GM12878 (cell line): ENCODE results near the gene CACFD1. TPM values are rescaled to one million over a fixed set of nuclear protein-coding genes. Genes with fewer than 3 reads are reported as not detected.

ENCODE experiments used
- ATAC-seq: fragments of 200-7000 bp; cut with Tn5 transposase; 3 replicates; pipeline ENCODE4 v1.9.1; 2020; ENCODE audit warnings: mild to moderate bottlenecking, moderate library complexity
- BruUV-seq: library from RNA; stranded (reverse); fragments of 400-500 nt; replicated peaks from 2 replicates; lab custom pipeline; 2021; lab: Mats Ljungman, UMichigan
- CTCF ChIA-PET: fragments of 300-600 bp; sonication (Branson Sonifier 250); formaldehyde crosslinking; extraction: SDS; loops from one replicate; lab custom pipeline; 2021; ENCODE audit warnings: inconsistent platforms; lab: Yijun Ruan, JAX
- POLR2A ChIA-PET: fragments of 350-600 bp; formaldehyde crosslinking; extraction: SDS; loops from one replicate; lab custom pipeline; 2021; ENCODE audit warnings: inconsistent platforms; lab: Charles Lee
- RAD21 ChIA-PET: fragments of 300-600 bp; sonication (Branson Sonifier 250); formaldehyde crosslinking; loops from one replicate; lab custom pipeline; 2023; ENCODE audit warnings: antibody characterized with exemption; ENCODE audit not compliant: unreplicated experiment; lab: Charles Lee
- SMC1A ChIA-PET: fragments of 300-600 bp; sonication (Branson Sonifier 250); formaldehyde crosslinking; loops from one replicate; lab custom pipeline; 2023; ENCODE audit not compliant: unreplicated experiment, uncharacterized antibody; lab: Charles Lee
- DNase-seq: peaks from one replicate; pipeline ENCODE4 v3.0.0-alpha.2; 2011; ENCODE audit warnings: low read depth, low spot score
- FAIRE-seq: peaks from 3 replicates; lab custom pipeline; 2011; peaks lifted over from hg19 to GRCh38; lab: Jason Lieb, UNC
- H2AFZ ChIP-seq: 2 replicates; pipeline ENCODE4 v1.6.0; 2011; ENCODE audit warnings: low read depth, low read length, control low read depth; ENCODE audit not compliant: control insufficient read depth
- H3K27ac ChIP-seq: 2 replicates; pipeline ENCODE4 v1.5.1; 2011; ENCODE audit warnings: control low read depth; ENCODE audit not compliant: control insufficient read depth, insufficient read depth
- H3K27me3 ChIP-seq, 2 experiments: replicated peaks in 1 of 2; 2 replicates each; pipeline versions ENCODE4 v1.6.0 to v1.6.1; 2011; ENCODE audit warnings: low read length in 1 of 2; ENCODE audit not compliant: control insufficient read depth in 2 of 2, insufficient read depth in 2 of 2
- H3K36me3 ChIP-seq, 2 experiments: 2 replicates each; pipeline ENCODE4 v1.5.1; 2011; ENCODE audit warnings: low read length in 1 of 2; ENCODE audit not compliant: control insufficient read depth in 2 of 2, insufficient read depth in 2 of 2
- H3K4me1 ChIP-seq: 2 replicates; pipeline ENCODE4 v1.6.1; 2011; ENCODE audit warnings: mild to moderate bottlenecking, low read length, moderate library complexity, mixed read lengths; ENCODE audit not compliant: control insufficient read depth, insufficient read depth
- H3K4me2 ChIP-seq: 2 replicates; pipeline ENCODE4 v1.6.0; 2011; ENCODE audit warnings: control low read depth; ENCODE audit not compliant: control insufficient read depth, insufficient read depth
- H3K4me3 ChIP-seq: fragments of 200-600 bp; sonication (generic); 2 replicates; pipeline ENCODE4 v1.5.1; 2016
- H3K79me2 ChIP-seq: 2 replicates; pipeline ENCODE4 v1.6.0; 2011; ENCODE audit warnings: low read length; ENCODE audit not compliant: control insufficient read depth, insufficient read depth
- H3K9ac ChIP-seq: 2 replicates; pipeline ENCODE4 v1.8.0; 2011; ENCODE audit warnings: low read length, control low read depth, mixed read lengths; ENCODE audit not compliant: control insufficient read depth, insufficient read depth
- H3K9me3 ChIP-seq: replicated peaks from 3 replicates; pipeline ENCODE4 v1.5.1; 2011; ENCODE audit warnings: mild to moderate bottlenecking, low read length; ENCODE audit not compliant: control insufficient read depth, insufficient read depth
- H4K20me1 ChIP-seq: 2 replicates; pipeline ENCODE4 v1.6.0; 2011; ENCODE audit not compliant: control insufficient read depth, insufficient read depth
- EGR1 ChIP-seq, 2 experiments: IDR thresholded peaks; 1 replicate in 1 of 2; 2 replicates in 1 of 2; pipeline ENCODE4 v1.6.1; 2011 to 2012; ENCODE audit warnings: low read depth in 2 of 2, low read length in 2 of 2, borderline replicate concordance in 1 of 2, mild to moderate bottlenecking in 1 of 2, moderate library complexity in 1 of 2
- ETV6 ChIP-seq, 2 experiments: fragments of 450-650 bp in 1 of 2; IDR thresholded peaks in 1 of 2; conservative IDR thresholded peaks in 1 of 2; 2 replicates each; pipeline ENCODE4 v1.6.1; 2014; ENCODE audit warnings: antibody characterized with exemption in 1 of 2, borderline replicate concordance in 1 of 2, low read depth in 1 of 2, mild to moderate bottlenecking in 1 of 2, moderate library complexity in 1 of 2
- FOXK2 ChIP-seq: fragments of 450-650 bp; IDR thresholded peaks from 2 replicates; pipeline ENCODE4 v1.6.1; 2017; ENCODE audit warnings: mild to moderate bottlenecking, moderate library complexity
- HDAC6 ChIP-seq: fragments of 200-600 bp; sonication (generic); IDR thresholded peaks from one replicate; pipeline ENCODE4 v1.8.0; 2017; ENCODE audit warnings: antibody characterized with exemption; ENCODE audit not compliant: unreplicated experiment
- NFXL1 ChIP-seq: fragments of 450-650 bp; IDR thresholded peaks from 2 replicates; pipeline ENCODE4 v1.6.1; 2017; ENCODE audit warnings: antibody characterized with exemption, mild to moderate bottlenecking, borderline replicate concordance
- PBX3 ChIP-seq: IDR thresholded peaks from 2 replicates; pipeline ENCODE4 v1.6.1; 2011; ENCODE audit warnings: mild to moderate bottlenecking, low read depth, low read length, moderate library complexity; ENCODE audit not compliant: insufficient replicate concordance
- SKIL ChIP-seq: fragments of 450-650 bp; IDR thresholded peaks from 2 replicates; pipeline ENCODE4 v1.6.1; 2017; ENCODE audit warnings: mild to moderate bottlenecking, low read depth, inconsistent platforms; ENCODE audit not compliant: poor library complexity, severe bottlenecking
- SMAD1 ChIP-seq: fragments of 450-650 bp; IDR thresholded peaks from 2 replicates; pipeline ENCODE4 v1.6.1; 2018; ENCODE audit warnings: mild to moderate bottlenecking, low read depth; ENCODE audit not compliant: partially characterized antibody
- SREBF1 ChIP-seq: IDR thresholded peaks from 2 replicates; pipeline ENCODE4 v1.6.1; 2012; ENCODE audit warnings: mild to moderate bottlenecking, low read length
- TCF12 ChIP-seq: IDR thresholded peaks from 2 replicates; pipeline ENCODE4 v1.6.1; 2011; ENCODE audit warnings: low read depth, mild to moderate bottlenecking, low read length
- ZBTB40 ChIP-seq: fragments of 450-650 bp; IDR thresholded peaks from 2 replicates; pipeline ENCODE4 v1.6.1; 2016; ENCODE audit warnings: mild to moderate bottlenecking, moderate library complexity, borderline replicate concordance
- ZSCAN29 ChIP-seq: fragments of 450-650 bp; IDR thresholded peaks from 2 replicates; pipeline ENCODE4 v1.6.1; 2017; ENCODE audit warnings: mild to moderate bottlenecking, moderate library complexity
- WGBS: methylation state at CpG from one replicate; pipeline ENCODE4 v1.1.6; 2016; ENCODE audit warnings: low lambda C conversion rate; ENCODE audit not compliant: insufficient replicate concordance, insufficient coverage; ENCODE audit errors: missing lambda C conversion rate; 5-methylcytosine and 5-hydroxymethylcytosine counted together
- in situ Hi-C: fragments of 300-500 bp; cut with MboI; formaldehyde crosslinking; loops from 9 replicates; pipeline ENCODE4 v1.14.3; 2018; ENCODE audit warnings: mixed read lengths
- intact Hi-C: fragments of 100-400 bp; cut with micrococcal nuclease; formaldehyde crosslinking; loops from one replicate; pipeline ENCODE4 v1.14.2; 2022; ENCODE audit not compliant: unreplicated experiment
- polyA plus RNA-seq, 11 experiments: library from polyadenylated mRNA; depleted of rRNA in 4 of 11; unstranded in 6 of 11; stranded (reverse) in 5 of 11; fragments of >200 nt; fragmentation: Nextera tagmentation in 4 of 11; fragmentation: Illumina TruSeq in 1 of 11; extraction: Ambion mirVana in 4 of 11; extraction: Trizol in 1 of 11; gene quantifications; 1 replicate in 1 of 11; 2 replicates in 10 of 11; pipeline versions ENCODE4 v1.2.1 to v1.2.3, GENCODE V29; 2011 to 2016; ENCODE audit warnings: inconsistent platforms in 2 of 11, missing spikeins in 2 of 11, low read depth in 1 of 11
- total RNA-seq, 4 experiments: library from RNA; depleted of rRNA in 3 of 4; stranded (reverse); fragments of >200 nt in 3 of 4; fragmentation: Illumina TruSeq in 1 of 4; extraction: Trizol in 1 of 4; gene quantifications; 2 replicates each; pipeline versions ENCODE4 v1.2.1 to v1.2.3, GENCODE V29; 2013 to 2021
- TF ChIP-seq, protein P1 (sequence below): IDR thresholded peaks from 2 replicates; pipeline ENCODE4 v1.6.1; 2011; ENCODE audit warnings: borderline replicate concordance, low read depth, mild to moderate bottlenecking, moderate library complexity, mixed read lengths, low read length; ENCODE audit not compliant: insufficient read depth; ENCODE audit errors: extremely low read length

The CACFD1 gene
- total and polyA plus RNA-seq, 10 of the 15 experiments (the other 5 are each of a cell fraction or from before 2014, with no cell fraction given): 0.09 to 5.8 (median 1.4) TPM; not detected in 1

- WGBS: 58% methylated on average over 16 of the region's 16 CpGs
- Histone ChIP-seq H3K27me3 (no peaks in the 10 kb centered on the region; a peak in 2 of 4 replicates), H3K4me1 (peaks cover 9% of the 10 kb centered on the region), H3K9me3 (no peaks in the 10 kb centered on the region), H4K20me1 (no peaks in the 10 kb centered on the region), H2AFZ (no peak overlapping the region), H3K4me2 (peak overlapping the region; percentile 79), H3K27ac (no peak overlapping the region), H3K36me3 (no peaks in the 10 kb centered on the region), H3K9ac (no peak overlapping the region), H3K79me2 (no peaks in the 10 kb centered on the region), H3K4me3 (peak overlapping the region; percentile 97; the same call in 1 of the 2 replicates)
- no peak for DNase-seq
- BruUV-seq: no TSS peak
- FAIRE-seq: no peak
- in situ Hi-C loops (no loop called here), intact Hi-C loops (no loop called here)
- ChIA-PET CTCF (interaction anchor here (0.8 to 2.8 kb wide), 6 partner anchors 20 to 273 kb away, joined by 3 to 17 read pairs (median 4); partner anchors contain the start of gene SLC2A6), SMC1A (interaction anchor here (1.0 to 1.8 kb wide), 5 partner anchors 20 to 81 kb away, joined by 3 to 9 read pairs (median 5); partner anchors contain the start of genes ADAMTS13 and SLC2A6), POLR2A (interaction anchor here (0.5 to 2.2 kb wide), 12 partner anchors 9 to 484 kb away, joined by 3 to 27 read pairs (median 3); partner anchors contain the start of genes MED22, RPL7A and SLC2A6), RAD21 (interaction anchor here (0.7 to 2.9 kb wide), 7 partner anchors 20 to 480 kb away, joined by 3 to 20 read pairs (median 4); partner anchors contain the start of genes GFI1B and SLC2A6)
- ATAC-seq: no peak
- TF ChIP-seq ZBTB40: no peak
- TF ChIP-seq HDAC6: no peak
- no peak for TF ChIP-seq SMAD1
- no peak for TF ChIP-seq SREBF1
- no peak for TF ChIP-seq SKIL
- no peak for TF ChIP-seq NFXL1
- TF ChIP-seq ZSCAN29: no peak
- TF ChIP-seq EGR1 (IDR thresholded peaks at IDR 0.05; ENCODE audit: borderline replicate concordance in 1 of 2, low read depth in 2 of 2, low read length in 2 of 2): no peak
- TF ChIP-seq FOXK2: no peak
- no peak for TF ChIP-seq ETV6 (conservative IDR thresholded peaks at IDR 0.05 in 1 of 2, IDR thresholded peaks at IDR 0.05 in 1 of 2; ENCODE audit: borderline replicate concordance in 1 of 2, low read depth in 1 of 2)
- TF ChIP-seq, protein P1, sequence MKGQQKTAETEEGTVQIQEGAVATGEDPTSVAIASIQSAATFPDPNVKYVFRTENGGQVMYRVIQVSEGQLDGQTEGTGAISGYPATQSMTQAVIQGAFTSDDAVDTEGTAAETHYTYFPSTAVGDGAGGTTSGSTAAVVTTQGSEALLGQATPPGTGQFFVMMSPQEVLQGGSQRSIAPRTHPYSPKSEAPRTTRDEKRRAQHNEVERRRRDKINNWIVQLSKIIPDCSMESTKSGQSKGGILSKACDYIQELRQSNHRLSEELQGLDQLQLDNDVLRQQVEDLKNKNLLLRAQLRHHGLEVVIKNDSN: no peak
- TF ChIP-seq PBX3: no peak
- no peak for TF ChIP-seq TCF12
Observed at GRCh38 chr9:133458643-133459312, 1.0 kb upstream of the CACFD1 start.
